Heart left ventricle (tissue), 16 donors: ENCODE data around the gene KCTD2. TPM values are rescaled to one million over a fixed set of nuclear protein-coding genes. Genes with fewer than 3 reads are reported as not detected.

Source experiments
- ATAC-seq, 4 donors: fragments of 200-7000 bp; cut with Tn5 transposase; one replicate each; pipeline ENCODE4 v1.9.1; 2020 to 2022; ENCODE audit warnings: moderate library complexity in 4 of 4, mild to moderate bottlenecking in 3 of 4, moderate number of reproducible peaks in 1 of 4
- DNase-seq, 5 donors: peaks; one replicate each; pipeline ENCODE4 v3.0.0-alpha.2; 2020
- H3K27ac ChIP-seq, 12 donors: fragments of 200-600 bp; sonication (generic) in 4 of 12; one replicate each; pipeline versions ENCODE4 v1.5.0 to v1.8.0; 2016 to 2022; ENCODE audit warnings: mild to moderate bottlenecking in 2 of 12
- H3K27me3 ChIP-seq, 9 donors: fragments of 200-600 bp; sonication (generic) in 2 of 9; one replicate each; pipeline versions ENCODE4 v1.5.1 to v1.8.0; 2016 to 2022; ENCODE audit warnings: mild to moderate bottlenecking in 3 of 9
- H3K36me3 ChIP-seq, 9 donors: fragments of 200-600 bp; sonication (generic) in 2 of 9; one replicate each; pipeline versions ENCODE4 v1.5.0 to v1.8.0; 2018 to 2022; ENCODE audit warnings: mild to moderate bottlenecking in 2 of 9
- H3K4me1 ChIP-seq, 12 donors: fragments of 200-600 bp; sonication (generic) in 4 of 12; one replicate each; pipeline versions ENCODE4 v1.5.0 to v1.8.0; 2016 to 2022; ENCODE audit warnings: mild to moderate bottlenecking in 3 of 12
- H3K4me3 ChIP-seq, 12 donors: fragments of 200-600 bp; sonication (generic) in 4 of 12; one replicate each; pipeline versions ENCODE4 v1.5.0 to v1.8.0; 2017 to 2022; ENCODE audit warnings: mild to moderate bottlenecking in 9 of 12, moderate library complexity in 4 of 12
- H3K9me3 ChIP-seq, 12 donors: fragments of 200-600 bp; sonication (generic) in 4 of 12; one replicate each; pipeline versions ENCODE4 v1.5.0 to v1.8.0; 2016 to 2022; ENCODE audit warnings: mild to moderate bottlenecking in 1 of 12
- CTCF ChIP-seq, 12 donors: fragments of 200-600 bp; sonication (generic) in 4 of 12; IDR thresholded peaks; one replicate each; pipeline versions ENCODE4 v1.5.0 to v1.8.0; 2018 to 2022; ENCODE audit warnings: antibody characterized with exemption in 12 of 12, mild to moderate bottlenecking in 5 of 12
- POLR2A ChIP-seq, 2 donors: fragments of 450-650 bp; IDR thresholded peaks; one replicate each; pipeline ENCODE4 v1.6.1; 2017; ENCODE audit warnings: antibody characterized with exemption in 2 of 2, mild to moderate bottlenecking in 2 of 2, moderate library complexity in 2 of 2
- WGBS, 4 donors: extraction: QIAGEN DNeasy Blood & Tissue Kit in 2 of 4; methylation state at CpG; one replicate each; pipeline versions ENCODE4 v1.1.5 to v1.1.7; 2013 to 2018; 5-methylcytosine and 5-hydroxymethylcytosine counted together
- intact Hi-C, 10 donors: fragments of 100-400 bp; cut with DNase I; formaldehyde crosslinking; loops; one replicate each; pipeline versions ENCODE4 v1.11.1 to v1.14.2; 2022
- polyA plus RNA-seq, 2 donors: library from polyadenylated mRNA; stranded (reverse); fragments of 200-250 nt; gene quantifications; one replicate each; pipeline ENCODE4 v1.2.3, GENCODE V29; 2013
- total RNA-seq, 9 donors: library from RNA; depleted of rRNA in 2 of 9; stranded (reverse); fragments of >200 nt in 2 of 9; fragmentation: NEBNext Ultra II Directional in 3 of 9; extraction: Animal tissue kit (Norgen Biotek cat#: 25700) in 3 of 9; gene quantifications; one replicate each; pipeline versions ENCODE4 v1.1.0 to v1.2.4, GENCODE V29; 2016 to 2023
- donor health status: ischemic (EF 13 %, LVEDD 7.1; RV severe dilation, severe dysfunction).
- donor health status: healthy with polysubstance abuse.
- donor health status: DM: no; HTN: yes; CAD: no.
- donor health status: DM: no; HTN: no; CAD: no.
- donor health status: ischemic (EF 25% LVEDD 6.9; RV normal size, moderate dysfunction).
- donor health status: ischemic (EF 25% LVEDD 5.7; RV mildly dilated, moderate dysfunction).
- donor health status: healthy.
- donor health status: DM: yes; HTN: yes; CAD: no.
- donor health status: ischemic (EF 35%, LVEDD 5.7; RV mildly dilated, moderate dysfunction).
- donor health status: nonischemic (EF 11% LVEDD 7.7; RV severe dilation, severe dysfunction).
- donor health status: DM: yes; HTN: yes; CAD: no.
- donor health status: PGD.
- donor health status: ischemic (EF 29% LVEDD 5.4; RV normal size, mild dysfunction).
- donor health status: nonischemic (EF 23%, LVEDD 6.1; RV moderate dilation, normal function).

KCTD2 gene
- total and polyA plus RNA-seq, 11 donors, result 15.7 to 38.7 (median 31.5) TPM

GRCh38 chr17:75090871-75091854, 44.1 kb downstream of the KCTD2 start:
- Histone ChIP-seq H3K9me3 (no peaks in the 10 kb centered on the region), H3K4me1 (peaks cover 0 to 53% (median 38%) of the 10 kb centered on the region in 12 donors), H3K27me3 (no peaks in the 10 kb centered on the region), H3K27ac (peak overlapping the region in 10 of 12 donors; percentile 21 to 70 (median 50)), H3K4me3 (no peak overlapping the region), H3K36me3 (no peaks in the 10 kb centered on the region)
- intact Hi-C loops, result no loop called here
- DNase-seq (peak in 2 of 5 donors; percentile 38 to 61), ATAC-seq (peak in 1 of 4 donors; percentile 1)
- WGBS, 4 donors, result 45 to 54% (median 48%) methylated on average over 15 to 19 of the region's 19 CpGs
- TF ChIP-seq POLR2A (IDR thresholded peaks at IDR 0.05), result no peak
- no peak for TF ChIP-seq CTCF (IDR thresholded peaks at IDR 0.05)

- TF ChIP-seq POLR2A (IDR thresholded peaks at IDR 0.05), result no peak
- TF ChIP-seq CTCF (IDR thresholded peaks at IDR 0.05), result no peak
- intact Hi-C loops, result no loop called here
- Histone ChIP-seq H3K9me3 (no peaks in the 10 kb centered on the region), H3K27ac (peak overlapping the region in 3 of 12 donors; percentile 35 to 70 (median 57)), H3K27me3 (no peaks in the 10 kb centered on the region), H3K4me3 (no peak overlapping the region), H3K4me1 (peaks cover 0 to 54% (median 39%) of the 10 kb centered on the region in 12 donors), H3K36me3 (no peaks in the 10 kb centered on the region)
- DNase-seq (no peak), ATAC-seq (no peak)
- WGBS, 4 donors, result 81 to 93% (median 89%) methylated on average over 10 of the region's 10 CpGs
These were observed 44.9 kb downstream of the KCTD2 start for GRCh38 chr17:75091855-75092327.

GRCh38 chr17:75093548-75094158, 46.6 kb downstream of the KCTD2 start:
- TF ChIP-seq POLR2A (IDR thresholded peaks at IDR 0.05) (no peak), CTCF (IDR thresholded peaks at IDR 0.05) (no peak)
- Histone ChIP-seq H3K4me1 (peaks cover 0 to 42% (median 24%) of the 10 kb centered on the region in 12 donors), H3K9me3 (no peaks in the 10 kb centered on the region), H3K27me3 (no peaks in the 10 kb centered on the region), H3K27ac (peak overlapping the region in 1 of 12 donors; percentile 16), H3K36me3 (peaks cover 0 to 8% (median under 1%) of the 10 kb centered on the region in 9 donors), H3K4me3 (no peak overlapping the region)
- intact Hi-C loops, result no loop called here
- ATAC-seq (no peak), DNase-seq (no peak)
- 93 to 96% (median 94%) methylated on average over 14 to 18 of the region's 18 CpGs for WGBS, 4 donors
